Activated naive CD8-positive, alpha-beta T cell treated with anti-CD3 and anti-CD28 coated beads, Interleukin-2, amount 10 ng/mL, durations not matched to agents 7 days and 5 days (primary cell): ENCODE measurements around the gene PIK3CD. TPM values are rescaled to one million over a fixed set of nuclear protein-coding genes. Genes with fewer than 3 reads are reported as not detected.
"Not testable (repeated sequence)": the region's sequence is repeated elsewhere in the genome, so short reads cannot be mapped to it uniquely, and the experiment has no call there.

Experiments used
- ATAC-seq: fragments of 150-1000 bp; cut with Tn5 transposase; one replicate; pipeline ENCODE4 v1.10.0; 2021; ENCODE audit warnings: low read depth, moderate library complexity
- POLR2A ChIA-PET: fragments of 350-600 bp; sonication (Branson Sonifier 250); formaldehyde crosslinking; loops from one replicate; lab custom pipeline; 2021; ENCODE audit warnings: antibody characterized with exemption; lab: Charles Lee
- DNase-seq: peaks from one replicate; pipeline ENCODE4 v3.0.0; 2021
- H3K27ac Mint-ChIP-seq: one replicate; pipeline ENCODE4 v1.8.0; 2022; ENCODE audit warnings: mild to moderate bottlenecking, mixed read lengths
- H3K27me3 Mint-ChIP-seq: one replicate; pipeline ENCODE4 v1.8.0; 2022; ENCODE audit warnings: mild to moderate bottlenecking, moderate library complexity, mixed read lengths
- H3K36me3 Mint-ChIP-seq: one replicate; pipeline ENCODE4 v1.8.0; 2021; ENCODE audit warnings: mild to moderate bottlenecking, mixed read lengths
- H3K4me1 Mint-ChIP-seq: one replicate; pipeline ENCODE4 v1.8.0; 2021; ENCODE audit warnings: mixed read lengths
- H3K4me3 Mint-ChIP-seq: one replicate; pipeline ENCODE4 v1.8.0; 2022; ENCODE audit warnings: mild to moderate bottlenecking, moderate library complexity, mixed read lengths
- H3K9me3 Mint-ChIP-seq: one replicate; pipeline ENCODE4 v1.8.0; 2021; ENCODE audit warnings: mixed read lengths
- total RNA-seq, 2 experiments: library from RNA; stranded (reverse); gene quantifications; one replicate each; pipeline ENCODE4 v1.2.3, GENCODE V29; 2021

The PIK3CD gene
- total RNA-seq, 2 experiments from 2014 or later, result 250 TPM

- peaks cover 26% of the 10 kb centered on the region for H3K36me3 Mint-ChIP-seq
These were observed 95.1 kb downstream of the PIK3CD start for GRCh38 chr1:9746651-9747050.

GRCh38 chr1:9748391-9748790 lies 96.9 kb downstream of the PIK3CD start:
- H3K9me3 Mint-ChIP-seq, POLR2A ChIA-PET, H3K27me3 Mint-ChIP-seq, H3K4me1 Mint-ChIP-seq, H3K4me3 Mint-ChIP-seq, ATAC-seq, H3K27ac Mint-ChIP-seq, DNase-seq: not testable (repeated sequence)
- peaks cover 20% of the 10 kb centered on the region for H3K36me3 Mint-ChIP-seq

More at GRCh38 chr1:9746651-9747050, 95.1 kb downstream of the PIK3CD start:
- Mint-ChIP-seq H3K27ac (no peak overlapping the region), H3K27me3 (no peaks in the 10 kb centered on the region), H3K4me3 (no peak overlapping the region), H3K4me1 (peaks cover 1% of the 10 kb centered on the region), H3K9me3 (no peaks in the 10 kb centered on the region)
- DNase-seq (no peak), ATAC-seq (no peak)
- POLR2A ChIA-PET, result interaction anchor here (0.7 to 1.5 kb wide), 2 partner anchors 12 to 60 kb away, joined by 6 to 7 read pairs; no protein-coding TSS in a partner anchor

GRCh38 chr1:9749361-9749760 lies 97.8 kb downstream of the PIK3CD start:
- peaks cover 16% of the 10 kb centered on the region for H3K36me3 Mint-ChIP-seq
- peaks cover 1% of the 10 kb centered on the region for H3K4me1 Mint-ChIP-seq
- no peak overlapping the region for H3K27ac Mint-ChIP-seq
- no peaks in the 10 kb centered on the region for H3K9me3 Mint-ChIP-seq
- no peaks in the 10 kb centered on the region for H3K27me3 Mint-ChIP-seq
- ATAC-seq, result no peak
- H3K4me3 Mint-ChIP-seq, result no peak overlapping the region
- POLR2A ChIA-PET, result no interaction called here
- DNase-seq, result no peak

GRCh38 chr1:9751971-9752370 lies 100.4 kb downstream of the PIK3CD start:
- ATAC-seq (no peak), DNase-seq (no peak)
- Mint-ChIP-seq H3K4me3 (no peak overlapping the region), H3K9me3 (no peaks in the 10 kb centered on the region), H3K27ac (no peak overlapping the region), H3K36me3 (peaks cover 14% of the 10 kb centered on the region), H3K4me1 (peaks cover 3% of the 10 kb centered on the region), H3K27me3 (no peaks in the 10 kb centered on the region)
- POLR2A ChIA-PET, result no interaction called here

- no peaks in the 10 kb centered on the region for H3K9me3 Mint-ChIP-seq
- H3K4me3 Mint-ChIP-seq, result no peak overlapping the region
- POLR2A ChIA-PET, result no interaction called here
- no peak overlapping the region for H3K27ac Mint-ChIP-seq
- peaks cover 2% of the 10 kb centered on the region for H3K4me1 Mint-ChIP-seq
- no peak for ATAC-seq
- H3K36me3 Mint-ChIP-seq, result peaks cover 12% of the 10 kb centered on the region
- DNase-seq, result no peak
- no peaks in the 10 kb centered on the region for H3K27me3 Mint-ChIP-seq
These were observed 101.6 kb downstream of the PIK3CD start for GRCh38 chr1:9753121-9753531.

GRCh38 chr1:9755441-9755995 lies 104.0 kb downstream of the PIK3CD start:
- DNase-seq (no peak), ATAC-seq (no peak)
- Mint-ChIP-seq H3K27ac (no peak overlapping the region), H3K36me3 (peaks cover 4% of the 10 kb centered on the region), H3K9me3 (no peaks in the 10 kb centered on the region), H3K27me3 (no peaks in the 10 kb centered on the region), H3K4me3 (no peak overlapping the region), H3K4me1 (peaks cover 4% of the 10 kb centered on the region)
- POLR2A ChIA-PET, result no interaction called here

- no peak overlapping the region for H3K27ac Mint-ChIP-seq
- H3K36me3 Mint-ChIP-seq, result peaks cover 10% of the 10 kb centered on the region
- DNase-seq (no peak), ATAC-seq (no peak)
- no peaks in the 10 kb centered on the region for H3K9me3 Mint-ChIP-seq
- POLR2A ChIA-PET, result no interaction called here
- H3K4me1 Mint-ChIP-seq, result peaks cover 4% of the 10 kb centered on the region
- no peak overlapping the region for H3K4me3 Mint-ChIP-seq
- H3K27me3 Mint-ChIP-seq, result no peaks in the 10 kb centered on the region
These were observed 107.1 kb downstream of the PIK3CD start for GRCh38 chr1:9758559-9759121.

- no peaks in the 10 kb centered on the region for H3K9me3 Mint-ChIP-seq
- POLR2A ChIA-PET, result no interaction called here
- ATAC-seq, result no peak
These were observed 108.4 kb downstream of the PIK3CD start for GRCh38 chr1:9759939-9760338.

GRCh38 chr1:9760824-9761223 lies 109.3 kb downstream of the PIK3CD start:
- Mint-ChIP-seq H3K4me3 (no peak overlapping the region), H3K4me1 (peaks cover 8% of the 10 kb centered on the region), H3K9me3 (no peaks in the 10 kb centered on the region), H3K27ac (no peak overlapping the region), H3K36me3 (peaks cover 16% of the 10 kb centered on the region), H3K27me3 (no peaks in the 10 kb centered on the region)
- POLR2A ChIA-PET, result interaction anchor here (0.6 kb wide), 1 partner anchor 1297 kb away, joined by 4 read pairs; no protein-coding TSS in a partner anchor
- no peak for ATAC-seq
- no peak for DNase-seq

More at GRCh38 chr1:9759939-9760338, 108.4 kb downstream of the PIK3CD start:
- Mint-ChIP-seq H3K4me1 (peaks cover 8% of the 10 kb centered on the region), H3K4me3 (no peak overlapping the region), H3K27me3 (no peaks in the 10 kb centered on the region), H3K36me3 (peaks cover 16% of the 10 kb centered on the region), H3K27ac (no peak overlapping the region)
- no peak for DNase-seq

GRCh38 chr1:9761855-9762254 lies 110.3 kb downstream of the PIK3CD start:
- ATAC-seq (no peak), DNase-seq (no peak)
- H3K27ac Mint-ChIP-seq, result no peak overlapping the region
- H3K4me1 Mint-ChIP-seq, result peaks cover 7% of the 10 kb centered on the region
- H3K36me3 Mint-ChIP-seq, result peaks cover 16% of the 10 kb centered on the region
- POLR2A ChIA-PET, result no interaction called here
- no peaks in the 10 kb centered on the region for H3K9me3 Mint-ChIP-seq
- no peak overlapping the region for H3K4me3 Mint-ChIP-seq
- no peaks in the 10 kb centered on the region for H3K27me3 Mint-ChIP-seq

- H3K27me3 Mint-ChIP-seq, H3K27ac Mint-ChIP-seq, ATAC-seq, H3K4me1 Mint-ChIP-seq, H3K4me3 Mint-ChIP-seq, H3K9me3 Mint-ChIP-seq, POLR2A ChIA-PET, DNase-seq: not testable (repeated sequence)
- H3K36me3 Mint-ChIP-seq, result peaks cover 16% of the 10 kb centered on the region
These were observed 110.9 kb downstream of the PIK3CD start for GRCh38 chr1:9762446-9762845.

- H3K36me3 Mint-ChIP-seq, result peaks cover 16% of the 10 kb centered on the region
- H3K27ac Mint-ChIP-seq, result peak overlapping the region; percentile 68
These were observed 112.4 kb downstream of the PIK3CD start for GRCh38 chr1:9763914-9764313.

GRCh38 chr1:9764550-9764949 lies 113.0 kb downstream of the PIK3CD start:
- Mint-ChIP-seq H3K27ac (no peak overlapping the region), H3K36me3 (peaks cover 16% of the 10 kb centered on the region), H3K4me3 (no peak overlapping the region), H3K4me1 (peaks cover 11% of the 10 kb centered on the region), H3K9me3 (no peaks in the 10 kb centered on the region), H3K27me3 (no peaks in the 10 kb centered on the region)
- ATAC-seq (no peak), DNase-seq (no peak)
- POLR2A ChIA-PET, result no interaction called here

More at GRCh38 chr1:9763914-9764313, 112.4 kb downstream of the PIK3CD start:
- ATAC-seq (no peak), DNase-seq (no peak)
- POLR2A ChIA-PET, result no interaction called here
- H3K4me1 Mint-ChIP-seq, result peaks cover 8% of the 10 kb centered on the region
- H3K9me3 Mint-ChIP-seq, result no peaks in the 10 kb centered on the region
- H3K27me3 Mint-ChIP-seq, result no peaks in the 10 kb centered on the region
- H3K4me3 Mint-ChIP-seq, result no peak overlapping the region

GRCh38 chr1:9766759-9767442 lies 115.4 kb downstream of the PIK3CD start:
- Mint-ChIP-seq H3K4me1 (peaks cover 11% of the 10 kb centered on the region), H3K4me3 (no peak overlapping the region), H3K27me3 (no peaks in the 10 kb centered on the region), H3K9me3 (no peaks in the 10 kb centered on the region), H3K36me3 (peaks cover 10% of the 10 kb centered on the region), H3K27ac (no peak overlapping the region)
- DNase-seq (no peak), ATAC-seq (no peak)
- POLR2A ChIA-PET, result no interaction called here
